Bronchial epithelial cell (primary cell): Measurements from ENCODE around the gene AOAH. TPM values are rescaled to one million over a fixed set of nuclear protein-coding genes. Genes with fewer than 3 reads are reported as not detected.

ENCODE experiments used
- DNase-seq: peaks from one replicate; pipeline ENCODE4 v3.0.0-alpha.2; 2010; ENCODE audit warnings: low read depth
- FAIRE-seq: peaks from 2 replicates; lab custom pipeline; 2011; peaks lifted over from hg19 to GRCh38; lab: Jason Lieb, UNC
- H3K27me3 ChIP-seq: 2 replicates; pipeline ENCODE4 v1.5.1; 2011; ENCODE audit warnings: low read length; ENCODE audit not compliant: control insufficient read depth, insufficient read depth
- H3K36me3 ChIP-seq: 2 replicates; pipeline ENCODE4 v1.5.1; 2011; ENCODE audit warnings: low read length; ENCODE audit not compliant: control insufficient read depth, insufficient read depth
- H3K4me3 ChIP-seq: 2 replicates; pipeline ENCODE4 v1.5.1; 2011; ENCODE audit warnings: mild to moderate bottlenecking, low read depth, low read length, control low read depth
- CTCF ChIP-seq: IDR thresholded peaks from 2 replicates; pipeline ENCODE4 v1.5.1; 2011; ENCODE audit warnings: mild to moderate bottlenecking, moderate library complexity, low read length, control low read depth, inconsistent platforms; ENCODE audit not compliant: insufficient read depth, severe bottlenecking
- total RNA-seq: library from RNA; depleted of rRNA; stranded (reverse); fragments of >200 nt; gene quantifications from 2 replicates; pipeline ENCODE4 v1.2.1, GENCODE V29; 2014

The AOAH gene
- total RNA-seq, 1 donor from 2014 or later, result not detected

GRCh38 chr7:36513393-36513792 is 210.9 kb downstream of the AOAH start:
- no peak for DNase-seq
- no peak for TF ChIP-seq CTCF
- no peaks in the 10 kb centered on the region for H3K27me3 ChIP-seq
- H3K4me3 ChIP-seq, result no peak overlapping the region
- FAIRE-seq, result no peak
- H3K36me3 ChIP-seq, result no peaks in the 10 kb centered on the region

- Histone ChIP-seq H3K4me3 (no peak overlapping the region), H3K36me3 (no peaks in the 10 kb centered on the region), H3K27me3 (no peaks in the 10 kb centered on the region)
- FAIRE-seq (no peak), DNase-seq (no peak)
- TF ChIP-seq CTCF, result no peak
Measured at GRCh38 chr7:36512616-36513015, 211.7 kb downstream of the AOAH start.

- TF ChIP-seq CTCF, result no peak
- no peaks in the 10 kb centered on the region for H3K27me3 ChIP-seq
- H3K36me3 ChIP-seq, result no peaks in the 10 kb centered on the region
- FAIRE-seq, result no peak
- DNase-seq, result no peak
- H3K4me3 ChIP-seq, result no peak overlapping the region
Measured at GRCh38 chr7:36509962-36510361, 214.3 kb downstream of the AOAH start.

GRCh38 chr7:36507475-36508440 is 216.5 kb downstream of the AOAH start:
- Histone ChIP-seq H3K4me3 (no peak overlapping the region), H3K36me3 (no peaks in the 10 kb centered on the region), H3K27me3 (no peaks in the 10 kb centered on the region)
- TF ChIP-seq CTCF, result no peak
- FAIRE-seq (no peak), DNase-seq (no peak)

GRCh38 chr7:36506820-36507219 is 217.5 kb downstream of the AOAH start:
- no peak for TF ChIP-seq CTCF
- peak; percentile 28 for FAIRE-seq
- peak; percentile 79 for DNase-seq
- Histone ChIP-seq H3K27me3 (no peaks in the 10 kb centered on the region), H3K4me3 (no peak overlapping the region), H3K36me3 (no peaks in the 10 kb centered on the region)
